HG02970 (cell line): Measurements from ENCODE around the gene PACRG.
"Not testable (repeated sequence)": the region's sequence is repeated elsewhere in the genome, so short reads cannot be mapped to it uniquely, and the experiment has no call there.

Source experiments
- ATAC-seq: cut with Tn5 transposase; IDR thresholded peaks from one replicate; pipeline ENCODE4 v1.9.1; 2021; ENCODE audit warnings: mild to moderate bottlenecking, moderate library complexity, moderate number of reproducible peaks; ENCODE audit not compliant: unreplicated experiment, low FRiP score

The PACRG gene

DNA sequence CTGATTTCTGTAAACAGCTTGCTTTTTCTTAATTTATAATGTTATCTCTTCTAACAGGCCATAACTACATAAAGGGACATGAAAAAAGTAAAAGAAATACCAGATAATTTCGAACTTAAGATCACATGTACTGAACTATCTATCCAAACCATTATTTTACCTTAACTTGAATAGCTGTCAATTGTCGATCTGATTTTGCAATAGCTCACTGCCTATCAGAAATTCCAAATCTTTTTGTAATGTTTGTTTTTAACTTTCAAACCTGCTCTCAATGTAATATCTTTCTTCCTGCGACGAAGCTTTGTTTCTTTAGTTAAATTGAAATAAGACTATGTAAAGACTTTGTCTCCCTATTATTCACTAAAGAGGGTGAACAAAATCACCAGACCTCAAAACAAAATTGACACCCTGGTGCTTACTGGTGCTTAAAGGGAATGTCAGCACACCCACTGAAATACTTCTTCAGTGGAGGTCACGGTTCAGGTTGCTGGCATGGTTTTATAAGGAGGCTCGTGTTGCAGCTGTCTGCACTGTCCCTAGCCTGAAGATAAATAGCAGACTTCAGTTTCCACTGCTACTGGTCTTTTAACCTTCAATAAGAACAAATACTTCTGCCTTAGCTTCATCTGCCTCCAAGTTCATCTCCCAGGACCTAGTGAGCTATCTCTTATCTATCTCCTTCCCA is 569.2 kb downstream of the PACRG start:
- no peak for ATAC-seq

DNA sequence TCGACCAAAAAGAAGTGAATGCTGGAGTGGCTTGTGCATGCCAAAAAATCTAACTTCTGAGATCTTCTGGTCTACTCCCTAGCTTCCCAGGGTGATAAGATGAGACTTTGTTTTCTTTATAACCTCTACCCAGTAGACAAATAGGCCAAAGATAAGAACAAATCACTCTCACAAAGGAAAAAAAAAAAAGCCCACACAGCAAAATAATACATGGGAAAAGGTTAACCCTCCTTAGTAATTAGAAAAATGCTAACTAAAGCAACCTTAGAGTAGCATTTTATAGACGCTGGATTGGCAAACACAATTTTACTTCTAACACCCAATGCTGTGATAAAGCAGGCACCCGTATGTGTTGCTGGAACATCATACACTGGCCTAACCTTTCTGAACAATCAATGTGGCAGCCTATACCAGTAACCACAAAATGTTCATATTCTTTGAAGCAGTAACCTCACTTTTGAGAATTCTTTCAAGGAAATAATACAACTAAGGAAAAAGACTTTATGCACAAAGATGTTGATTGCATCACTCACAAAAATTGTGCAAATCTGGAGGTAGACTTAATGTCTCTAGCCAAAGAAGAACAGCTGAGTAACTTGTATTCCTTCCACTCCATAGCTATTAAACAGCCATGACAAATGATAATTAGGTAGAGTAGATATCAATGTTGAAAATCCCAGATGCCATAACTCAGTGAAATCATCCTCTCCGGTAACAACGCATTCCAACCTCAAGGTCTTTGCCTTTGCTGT is 570.5 kb downstream of the PACRG start:
- no peak for ATAC-seq

DNA sequence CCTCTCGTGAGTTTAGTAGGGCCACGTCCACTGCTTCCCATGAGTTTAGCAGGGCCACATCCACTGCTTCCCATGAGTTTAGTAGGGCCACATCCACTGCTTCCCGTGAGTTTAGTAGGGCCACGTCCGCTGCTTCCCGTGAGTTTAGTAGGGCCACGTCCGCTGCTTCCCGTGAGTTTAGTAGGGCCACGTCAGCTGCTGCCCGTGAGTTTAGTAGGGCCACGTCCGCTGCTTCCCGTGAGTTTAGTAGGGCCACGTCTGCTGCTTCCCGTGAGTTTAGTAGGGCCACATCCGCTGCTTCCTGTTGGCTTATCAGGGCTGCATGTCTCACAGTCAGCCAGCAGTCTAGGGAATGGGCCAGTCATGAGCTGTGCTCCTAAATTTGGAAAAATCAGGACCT is 573.1 kb downstream of the PACRG start:
- no peak for ATAC-seq

DNA sequence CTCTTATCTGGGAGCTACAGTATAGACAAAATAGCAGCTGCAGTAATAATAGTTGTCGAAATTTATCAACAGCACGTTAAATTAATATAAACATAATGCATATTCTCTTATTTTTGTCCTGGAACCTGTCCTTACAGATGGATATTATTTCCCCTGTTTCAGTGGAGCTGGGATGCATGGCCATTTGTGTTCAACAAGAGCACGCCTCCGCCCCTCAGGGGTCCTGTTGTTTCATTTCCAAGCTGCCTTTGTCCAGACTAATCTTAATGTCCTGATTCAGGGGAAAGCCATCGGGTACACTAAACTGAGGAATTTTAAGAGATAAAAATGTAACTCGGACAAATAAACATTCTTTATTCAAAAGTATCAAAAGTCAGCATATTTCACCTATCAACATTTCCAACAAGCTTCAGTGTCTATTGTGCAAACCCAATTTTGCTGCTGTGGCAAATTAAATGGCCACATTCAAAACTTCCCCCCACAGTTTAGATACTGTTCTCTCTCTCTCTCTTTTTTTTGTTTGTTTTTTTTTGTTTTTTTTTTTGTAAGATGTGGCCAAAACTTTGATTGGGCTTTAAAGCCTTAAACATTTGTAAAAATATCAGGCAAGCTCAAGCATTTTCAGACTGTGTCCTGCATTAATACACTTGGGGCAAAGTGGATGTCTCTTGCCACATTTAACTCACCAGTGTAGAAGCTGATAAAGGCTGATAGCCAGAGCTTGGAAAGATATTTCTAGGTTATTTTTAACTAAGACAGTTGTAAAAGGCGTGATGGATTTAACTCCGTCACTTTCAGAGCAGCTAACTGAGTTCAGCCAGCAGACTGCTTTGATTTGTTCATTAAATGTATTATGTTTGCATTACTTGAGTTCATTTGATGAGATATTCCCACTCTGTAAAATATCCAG is 574.2 kb downstream of the PACRG start:
- no peak for ATAC-seq

DNA sequence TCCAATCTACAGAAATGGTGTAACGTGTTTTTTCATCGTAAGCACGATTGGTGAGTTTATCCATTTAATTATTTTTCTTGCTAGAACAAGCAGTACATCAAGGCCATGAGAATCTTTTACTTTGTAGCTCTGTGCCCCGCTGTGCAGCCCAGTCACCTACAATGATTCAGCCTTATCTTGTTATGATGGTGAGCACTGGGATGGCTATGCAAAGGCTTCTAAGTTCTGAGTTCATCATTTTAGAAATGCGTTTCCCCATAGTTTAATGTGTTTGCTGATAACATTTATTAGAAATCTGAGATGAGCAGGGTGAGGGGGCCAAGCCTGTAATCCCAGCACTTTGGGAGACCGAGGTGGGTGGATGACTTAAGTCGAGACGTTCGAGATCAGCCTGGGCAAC is 575.0 kb downstream of the PACRG start:
- ATAC-seq = no peak

DNA sequence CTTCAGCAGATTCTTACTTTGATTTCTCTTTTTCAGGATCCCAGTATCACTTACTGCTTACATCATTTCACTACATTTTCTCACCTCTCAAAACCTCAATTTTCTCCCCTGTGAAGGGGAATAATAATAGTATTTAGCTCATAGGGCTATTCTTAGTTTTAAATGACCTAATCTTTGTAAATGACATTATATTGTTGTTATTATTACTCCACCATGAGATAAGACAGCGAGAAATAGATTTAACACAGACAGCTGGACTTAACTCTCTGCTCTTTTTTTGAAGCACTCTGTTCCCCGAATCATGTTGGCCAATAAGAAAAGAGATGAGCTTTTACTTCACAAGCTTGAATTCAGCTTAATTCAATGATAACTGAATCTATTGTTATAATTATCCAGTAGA is 578.2 kb downstream of the PACRG start:
- no peak for ATAC-seq

DNA sequence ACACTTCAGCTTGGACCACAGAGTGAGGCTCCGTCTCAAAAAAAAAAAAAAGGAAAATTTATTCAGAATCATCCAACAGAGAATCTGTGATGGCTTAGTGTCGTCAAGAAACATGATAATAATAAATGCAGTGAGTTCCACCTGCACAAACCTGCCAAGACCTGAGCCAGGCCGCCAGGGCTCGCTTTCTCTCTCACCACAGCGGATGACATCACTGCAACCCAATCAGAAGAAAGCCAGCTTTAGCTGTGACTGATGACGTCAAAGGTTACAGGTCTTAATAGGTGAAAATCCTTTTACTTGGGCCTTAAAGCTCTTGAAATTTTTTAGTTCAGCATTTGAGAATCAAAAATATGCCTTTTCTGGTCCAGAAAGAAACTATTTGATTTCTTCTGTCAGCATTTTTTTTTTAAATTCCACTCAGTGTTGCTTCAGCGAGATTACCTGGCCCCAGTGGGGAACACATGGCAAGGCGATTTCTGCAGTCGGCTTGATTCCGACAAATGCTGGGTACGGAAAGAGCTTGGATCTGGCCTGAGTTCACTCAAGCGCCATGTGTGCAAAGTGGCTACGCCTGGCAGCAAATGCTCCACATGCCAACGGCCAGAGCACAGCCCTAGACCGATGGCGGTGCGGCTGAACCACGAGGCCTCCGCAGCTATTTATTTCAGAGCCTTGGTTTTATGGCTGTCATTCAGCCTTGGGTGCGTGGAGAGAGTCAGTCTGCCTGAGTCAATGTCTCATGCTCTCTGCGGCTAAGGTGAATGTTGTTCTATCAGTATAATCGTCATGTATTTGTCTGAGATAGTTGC is 581.1 kb downstream of the PACRG start:
- no peak for ATAC-seq

DNA sequence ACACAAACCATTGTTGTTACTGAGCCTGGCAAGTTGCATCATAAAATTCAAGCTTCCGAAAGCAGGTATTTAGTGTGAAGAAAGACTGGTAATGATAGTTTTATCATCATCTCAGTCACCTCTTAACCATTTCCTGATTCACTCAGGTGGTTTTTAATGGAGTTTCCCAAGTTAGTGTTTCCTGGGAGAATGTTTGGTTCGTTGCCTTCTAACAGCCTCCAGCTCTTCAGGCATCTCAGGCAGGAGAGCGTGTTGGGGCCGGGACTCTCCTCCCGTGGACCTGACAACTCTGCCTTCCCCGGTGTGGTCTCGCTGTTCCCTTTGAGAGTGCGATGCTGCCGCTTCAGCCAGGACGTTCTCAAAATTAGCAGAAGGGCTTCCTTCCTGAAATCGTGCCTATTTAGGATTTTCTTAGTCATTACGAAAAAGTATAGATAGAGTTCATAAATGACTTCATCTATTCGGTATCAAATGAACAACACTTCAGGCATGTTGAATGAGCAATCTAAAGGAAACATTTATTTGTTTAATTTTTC is 581.8 kb downstream of the PACRG start:
- ATAC-seq = no peak

DNA sequence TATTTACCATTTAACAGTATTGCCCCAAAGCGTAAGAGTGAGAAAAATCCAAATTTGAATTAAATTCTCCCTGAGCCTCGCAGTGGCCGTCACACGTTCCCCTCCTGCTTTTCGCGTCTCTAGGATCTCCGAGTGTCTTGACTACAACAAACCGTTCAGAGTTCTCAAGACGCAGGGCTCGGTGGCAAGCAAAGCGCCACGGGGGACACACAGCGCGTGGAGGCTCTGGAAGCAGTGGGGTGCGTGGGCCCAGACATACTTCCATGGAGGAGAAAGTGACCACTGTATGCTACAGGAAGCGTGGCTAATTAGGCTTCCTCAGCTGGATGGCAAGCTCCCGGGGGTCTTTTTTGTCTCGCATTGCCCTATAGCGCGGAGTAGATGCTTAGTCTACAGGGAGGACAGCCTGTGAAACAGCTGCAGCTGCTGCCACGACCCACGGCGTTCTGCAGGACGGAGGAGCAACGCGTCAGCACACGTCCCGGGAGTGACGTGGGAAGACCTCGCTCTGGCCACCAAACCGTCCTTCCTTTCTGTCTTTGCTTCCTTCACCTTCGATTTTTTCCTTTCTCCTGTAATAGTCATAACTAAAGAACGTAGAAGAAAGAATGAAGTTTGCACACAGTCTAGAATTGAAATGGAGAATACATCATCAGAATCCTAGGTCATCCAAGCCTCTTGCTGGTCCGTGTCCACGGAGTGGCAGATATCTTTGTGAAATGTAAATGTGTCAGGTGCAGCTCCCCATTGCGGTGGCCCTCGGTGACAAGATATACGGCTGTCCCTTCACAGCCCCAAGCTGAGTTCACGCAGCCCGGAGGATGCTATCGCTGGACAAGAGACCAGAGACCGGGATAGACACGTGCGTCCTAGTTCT is 582.6 kb downstream of the PACRG start:
- no peak for ATAC-seq

DNA sequence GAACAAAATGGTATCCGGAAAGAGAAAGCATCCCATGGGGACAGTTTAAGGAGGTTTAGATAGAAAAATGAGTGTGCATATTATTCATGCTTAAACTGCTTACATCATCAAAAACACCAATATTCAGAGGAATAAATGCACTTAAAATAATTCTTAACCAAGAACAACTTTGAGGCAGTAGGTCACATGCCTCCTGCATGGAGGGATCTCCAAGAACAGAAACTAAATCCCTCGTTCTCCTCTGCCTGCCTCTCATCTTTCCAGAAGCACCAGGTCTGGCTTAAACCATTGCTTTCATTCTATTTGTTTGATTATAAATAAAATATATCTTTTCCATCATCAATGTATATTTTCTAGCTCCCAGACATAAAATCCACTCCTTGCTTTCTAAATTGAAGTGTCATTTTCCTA is 583.2 kb downstream of the PACRG start:
- no peak for ATAC-seq

DNA sequence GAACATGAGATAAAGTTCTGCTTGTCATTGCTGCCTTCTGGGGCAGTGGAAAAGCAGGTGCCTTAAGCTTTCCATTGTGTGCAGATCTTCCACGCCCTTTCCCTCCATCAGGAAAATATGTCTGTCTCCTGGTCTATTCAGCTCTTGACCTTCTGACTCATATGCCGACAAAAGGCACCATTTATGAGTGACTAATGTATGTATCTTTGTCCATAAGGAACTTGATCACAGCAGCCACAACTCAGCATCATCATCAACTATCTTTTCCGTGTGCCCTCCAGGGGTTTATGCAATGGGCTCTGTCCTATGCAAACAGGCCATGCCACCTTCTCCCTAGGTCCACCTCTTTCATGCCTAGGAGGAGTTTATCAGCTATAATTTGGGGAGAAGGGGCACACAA is 584.1 kb downstream of the PACRG start:
- ATAC-seq = no peak

DNA sequence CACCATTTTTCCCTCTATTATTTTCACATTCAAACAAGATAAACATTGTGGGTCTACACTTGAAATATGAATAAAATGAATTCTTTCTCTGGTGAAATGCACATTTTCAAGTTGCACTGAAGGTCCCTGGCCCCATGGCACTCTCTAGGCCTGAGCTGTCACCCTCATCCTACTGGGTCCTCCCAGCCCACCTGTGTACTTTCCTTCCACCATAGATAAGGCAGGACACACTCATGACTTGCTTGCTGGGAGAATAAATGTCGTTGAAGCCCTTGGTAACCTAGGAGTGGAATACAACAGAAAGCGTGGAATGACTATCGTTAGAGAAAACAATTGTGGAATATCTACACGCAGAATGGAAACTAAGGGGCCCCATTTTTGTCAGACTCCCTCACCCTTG is 585.8 kb downstream of the PACRG start:
- no peak for ATAC-seq

DNA sequence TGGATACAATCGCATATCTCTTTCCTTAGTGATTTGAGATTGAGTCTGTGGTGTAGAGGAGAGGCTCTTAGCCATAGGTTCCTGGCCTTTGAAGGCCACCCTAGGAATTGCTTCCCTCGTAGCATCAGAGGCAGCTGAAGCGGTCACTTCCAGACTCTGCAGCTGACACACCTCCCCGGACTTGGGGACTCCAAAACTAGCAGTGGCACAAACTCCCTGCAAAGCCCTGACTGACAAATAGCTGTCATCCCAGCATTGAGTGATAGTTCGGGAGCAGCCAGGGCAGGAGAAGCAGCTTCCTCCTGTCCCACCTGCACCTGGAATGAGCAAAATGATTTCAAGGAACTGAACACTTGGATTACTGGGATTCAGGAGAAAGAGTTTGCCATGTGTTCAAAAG is 586.2 kb downstream of the PACRG start:
- ATAC-seq = no peak

DNA sequence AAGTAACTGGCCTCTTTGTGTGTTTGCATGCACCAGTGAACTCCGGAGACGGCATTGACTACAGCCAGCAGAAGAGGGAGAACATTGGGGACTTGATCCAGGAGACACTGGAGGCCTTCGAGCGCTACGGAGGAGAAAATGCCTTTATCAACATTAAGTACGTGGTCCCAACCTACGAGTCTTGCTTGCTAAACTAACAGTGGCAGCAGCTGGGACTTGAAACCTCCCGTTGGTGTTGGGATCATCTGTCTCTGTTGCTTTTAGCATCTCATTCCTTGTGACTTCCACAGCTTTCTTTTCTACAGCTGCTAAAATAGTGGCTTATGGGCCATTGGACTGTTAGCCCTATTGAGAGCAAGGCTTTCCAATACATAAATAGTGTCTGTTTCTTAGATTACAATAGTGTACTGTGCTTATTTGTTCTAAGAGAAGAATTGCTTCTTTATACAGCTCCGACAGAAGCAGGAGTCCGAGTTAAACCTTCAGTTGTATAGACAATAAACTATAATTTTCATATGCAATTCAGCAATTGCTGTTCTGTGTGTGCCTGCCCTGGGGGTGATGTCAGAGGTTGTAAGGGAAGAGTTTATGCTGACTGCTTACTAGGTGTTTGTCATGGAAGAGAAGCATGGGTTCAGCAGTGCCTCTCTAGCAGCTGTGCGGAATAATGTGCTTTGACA is 587.2 kb downstream of the PACRG start:
- no peak for ATAC-seq

DNA sequence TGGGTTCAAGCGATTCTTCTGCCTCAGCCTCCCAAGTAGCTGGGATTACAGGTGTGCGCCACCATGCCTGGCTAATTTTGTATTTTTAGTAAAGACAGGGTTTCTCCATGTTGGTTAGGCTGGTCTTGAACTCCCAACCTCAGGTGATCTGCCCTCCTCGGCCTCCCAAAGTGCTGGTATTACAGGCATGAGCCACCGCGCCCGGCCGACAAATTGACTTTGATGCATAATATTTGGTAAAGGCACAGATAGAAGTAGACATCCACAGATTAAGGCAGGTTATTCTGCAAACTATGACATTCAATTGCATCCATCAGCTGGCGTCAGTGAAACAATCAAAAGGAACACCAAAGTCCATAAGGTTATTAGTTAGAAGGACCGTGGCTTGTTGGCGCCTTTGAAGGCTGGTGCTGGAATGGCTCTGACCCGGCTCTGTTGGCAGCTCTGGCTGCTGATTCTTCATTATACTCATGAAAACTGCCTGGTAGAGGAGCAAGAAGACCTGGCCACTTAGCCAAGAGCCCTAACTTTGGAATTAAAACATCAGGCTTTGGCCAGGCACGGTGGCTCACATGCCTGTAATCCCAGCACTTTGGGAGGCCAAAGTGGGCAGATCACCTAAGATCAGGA is 589.2 kb downstream of the PACRG start:
- not testable (repeated sequence) for ATAC-seq

DNA sequence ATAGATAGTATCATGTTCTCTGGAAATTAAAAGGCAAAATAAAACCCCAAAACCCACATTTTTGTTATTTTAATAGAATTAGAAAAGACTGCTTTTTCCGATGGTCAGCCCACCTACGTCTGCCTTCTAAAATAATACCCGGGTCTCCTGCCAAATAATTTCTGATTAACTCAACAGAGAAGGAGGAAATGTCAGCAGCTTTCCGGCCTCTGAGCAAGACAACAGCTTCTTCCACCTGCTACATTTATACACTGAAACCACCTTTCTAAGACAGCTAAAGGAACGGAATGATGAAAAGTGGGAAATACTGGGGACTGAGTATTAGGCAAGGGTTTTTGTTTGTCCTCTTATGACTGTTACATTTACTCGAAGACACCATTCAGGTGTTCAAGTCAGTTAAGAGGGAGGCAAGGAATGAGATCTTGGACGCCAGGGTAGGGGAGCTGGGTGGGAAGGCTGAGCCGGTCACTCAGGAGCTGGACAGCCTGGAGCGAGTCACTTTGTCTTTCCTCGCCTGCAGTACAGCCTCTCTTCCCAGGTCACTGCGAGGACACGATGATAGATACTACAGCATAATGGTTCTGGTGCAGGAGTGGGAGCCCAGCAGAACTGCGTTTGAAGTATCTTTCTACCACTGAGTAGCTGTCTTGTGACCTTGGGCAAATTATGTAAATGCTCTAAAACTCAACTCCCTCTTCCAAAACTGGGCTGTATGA is 590.5 kb downstream of the PACRG start:
- no peak for ATAC-seq

DNA sequence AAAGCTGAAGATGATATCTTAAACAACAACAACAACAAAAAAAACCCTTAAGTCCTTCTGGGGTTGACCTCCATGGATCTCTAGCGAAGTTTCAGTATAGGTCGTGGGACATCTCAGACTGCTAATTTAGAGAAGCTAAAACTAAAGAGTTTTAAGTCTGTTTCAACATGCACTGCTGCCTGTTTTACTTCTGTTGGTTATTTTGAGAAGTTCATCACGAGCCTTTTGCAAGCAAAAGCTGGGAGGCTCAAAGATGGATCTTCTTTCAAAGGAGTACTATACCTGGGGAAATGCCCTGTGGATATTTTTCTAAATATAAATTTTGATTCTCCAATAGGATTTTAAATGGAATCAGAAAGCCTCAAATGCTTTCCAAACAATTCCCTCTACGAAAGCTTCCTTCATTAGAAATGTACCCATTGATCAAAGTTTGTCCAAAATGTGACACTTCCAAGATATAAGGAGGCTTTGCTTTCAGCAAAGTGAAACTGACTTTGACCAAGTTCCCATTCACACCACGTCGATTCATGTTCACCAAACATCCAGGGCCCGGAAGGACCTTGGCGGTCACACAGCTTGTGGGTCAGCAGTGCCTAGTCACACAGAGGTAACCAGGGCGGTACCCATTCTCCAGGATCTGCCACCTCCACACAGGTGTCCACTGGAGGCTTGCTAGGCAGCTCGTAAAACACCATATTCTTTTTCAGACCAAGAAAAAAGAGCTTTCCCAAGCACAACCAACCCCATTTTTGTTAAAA is 592.0 kb downstream of the PACRG start:
- no peak for ATAC-seq
